Measurements from ENCODE around the gene ZNF576. TPM values are rescaled to one million over a fixed set of nuclear protein-coding genes. Genes with fewer than 3 reads are reported as not detected.
"Not testable (repeated sequence)": the region's sequence is repeated elsewhere in the genome, so short reads cannot be mapped to it uniquely, and the experiment has no call there.

ZNF576 gene
- total RNA-seq, 1 experiment from 2014 or later = 26.1 TPM

DNA sequence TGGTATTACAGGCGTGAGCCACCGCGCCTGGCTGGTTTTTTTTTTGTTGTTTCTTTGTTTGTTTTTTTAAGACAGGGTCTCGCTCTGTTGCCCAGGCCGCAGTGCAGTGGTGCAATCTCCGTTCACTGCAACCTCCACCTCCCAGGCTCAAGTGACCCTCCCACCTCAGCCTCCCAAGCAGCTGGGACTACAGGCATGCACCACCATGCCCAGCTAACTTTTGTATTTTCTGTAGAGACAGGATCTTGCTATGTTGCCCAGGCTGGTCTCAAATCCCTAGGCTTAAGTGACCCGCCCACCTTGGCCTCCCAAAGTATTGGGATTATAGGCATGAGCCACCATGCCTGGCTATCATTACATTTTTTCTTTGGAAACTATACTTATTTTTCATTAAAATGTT, 53.9 kb downstream of the ZNF576 start:
- peaks cover 59% of the 10 kb centered on the region for H3K36me3 ChIP-seq
- not testable (repeated sequence) for H3K27me3 ChIP-seq, DNase-seq, H3K4me3 ChIP-seq, H3K9me3 ChIP-seq

Other genes with a start within 250 kb of the ZNF576 start
- 2.7 and 4.9 TPM in 2 replicates for gene CD177, start 242.9 kb upstream of the ZNF576 start, total RNA-seq (2014; rRNA removed; shearing (Covaris generic); ENCODE audit: low replicate concordance)
- not detected in 2 replicates for gene TEX101, start 181.7 kb upstream of the ZNF576 start, total RNA-seq (2014; rRNA removed; shearing (Covaris generic); ENCODE audit: low replicate concordance)
- gene LYPD3, start 131.0 kb upstream of the ZNF576 start, total RNA-seq (2014; rRNA removed; shearing (Covaris generic); ENCODE audit: low replicate concordance) = not detected in 2 replicates
- gene PHLDB3, start 91.8 kb upstream of the ZNF576 start, total RNA-seq (2014; rRNA removed; shearing (Covaris generic); ENCODE audit: low replicate concordance) = 3.5 and 10.5 TPM in 2 replicates
- gene ETHE1, start 69.4 kb upstream of the ZNF576 start, total RNA-seq (2014; rRNA removed; shearing (Covaris generic); ENCODE audit: low replicate concordance) = 76.7 and 101 TPM in 2 replicates
- gene ZNF575, start 63.4 kb upstream of the ZNF576 start, total RNA-seq (2014; rRNA removed; shearing (Covaris generic); ENCODE audit: low replicate concordance) = not detected in 2 replicates
- 49.7 and 59.3 TPM in 2 replicates for gene XRCC1, start 21.1 kb upstream of the ZNF576 start, total RNA-seq (2014; rRNA removed; shearing (Covaris generic); ENCODE audit: low replicate concordance)
- 2.3 TPM in 1 of 2 replicates, not detected in the other for gene PINLYP, start 20.8 kb upstream of the ZNF576 start, total RNA-seq (2014; rRNA removed; shearing (Covaris generic); ENCODE audit: low replicate concordance)
- gene IRGQ, start 461 bp upstream of the ZNF576 start, total RNA-seq (2014; rRNA removed; shearing (Covaris generic); ENCODE audit: low replicate concordance) = 13.3 and 16.9 TPM in 2 replicates
- gene SRRM5, start 15.5 kb downstream of the ZNF576 start, total RNA-seq (2014; rRNA removed; shearing (Covaris generic); ENCODE audit: low replicate concordance) = not detected in 2 replicates
- 45.8 and 101 TPM in 2 replicates for gene ZNF428, start 23.0 kb downstream of the ZNF576 start, total RNA-seq (2014; rRNA removed; shearing (Covaris generic); ENCODE audit: low replicate concordance)
- 0.22 and 3.0 TPM in 2 replicates for gene CADM4, start 43.3 kb downstream of the ZNF576 start, total RNA-seq (2014; rRNA removed; shearing (Covaris generic); ENCODE audit: low replicate concordance)
- 14.7 and 43.2 TPM in 2 replicates for gene PLAUR, start 73.6 kb downstream of the ZNF576 start, total RNA-seq (2014; rRNA removed; shearing (Covaris generic); ENCODE audit: low replicate concordance)
- not detected in 2 replicates for gene IRGC, start 119.5 kb downstream of the ZNF576 start, total RNA-seq (2014; rRNA removed; shearing (Covaris generic); ENCODE audit: low replicate concordance)
- gene SMG9, start 158.4 kb downstream of the ZNF576 start, total RNA-seq (2014; rRNA removed; shearing (Covaris generic); ENCODE audit: low replicate concordance) = 40.8 and 58.6 TPM in 2 replicates
- 5.0 and 6.1 TPM in 2 replicates for gene KCNN4, start 184.4 kb downstream of the ZNF576 start, total RNA-seq (2014; rRNA removed; shearing (Covaris generic); ENCODE audit: low replicate concordance)
- not detected in 2 replicates for gene LYPD5, start 205.9 kb downstream of the ZNF576 start, total RNA-seq (2014; rRNA removed; shearing (Covaris generic); ENCODE audit: low replicate concordance)
- 5.4 and 9.0 TPM in 2 replicates for gene ZNF283, start 230.7 kb downstream of the ZNF576 start, total RNA-seq (2014; rRNA removed; shearing (Covaris generic); ENCODE audit: low replicate concordance)